OCI-LY1 (cell line): ENCODE measurements around the gene PI4KA.

Experiments
- CTCF ChIP-seq: fragments of 200-600 bp; sonication (generic), shearing (Covaris generic); IDR thresholded peaks from 2 replicates; pipeline ENCODE4 v1.5.1; 2017; ENCODE audit warnings: mild to moderate bottlenecking, antibody characterized with exemption, low read length, moderate library complexity, mixed read lengths
- EZH2 ChIP-seq: fragments of 200-600 bp; sonication (generic), shearing (Covaris generic); IDR thresholded peaks from 2 replicates; pipeline ENCODE4 v1.8.0; 2017; ENCODE audit warnings: borderline replicate concordance, mixed run types, mild to moderate bottlenecking, antibody characterized with exemption, low read length, moderate library complexity, mixed read lengths

- TF ChIP-seq CTCF = no peak
- no peak for TF ChIP-seq EZH2
Observed at GRCh38 chr22:20664594-20664959, 194.0 kb downstream of the PI4KA start.
